ENCODE results near the gene ADAM22. TPM values are rescaled to one million over a fixed set of nuclear protein-coding genes. Genes with fewer than 3 reads are reported as not detected.

Gene ADAM22
- total RNA-seq, 6 experiments from 2014 or later, result 0.06 to 0.32 (median 0.10) TPM

DNA sequence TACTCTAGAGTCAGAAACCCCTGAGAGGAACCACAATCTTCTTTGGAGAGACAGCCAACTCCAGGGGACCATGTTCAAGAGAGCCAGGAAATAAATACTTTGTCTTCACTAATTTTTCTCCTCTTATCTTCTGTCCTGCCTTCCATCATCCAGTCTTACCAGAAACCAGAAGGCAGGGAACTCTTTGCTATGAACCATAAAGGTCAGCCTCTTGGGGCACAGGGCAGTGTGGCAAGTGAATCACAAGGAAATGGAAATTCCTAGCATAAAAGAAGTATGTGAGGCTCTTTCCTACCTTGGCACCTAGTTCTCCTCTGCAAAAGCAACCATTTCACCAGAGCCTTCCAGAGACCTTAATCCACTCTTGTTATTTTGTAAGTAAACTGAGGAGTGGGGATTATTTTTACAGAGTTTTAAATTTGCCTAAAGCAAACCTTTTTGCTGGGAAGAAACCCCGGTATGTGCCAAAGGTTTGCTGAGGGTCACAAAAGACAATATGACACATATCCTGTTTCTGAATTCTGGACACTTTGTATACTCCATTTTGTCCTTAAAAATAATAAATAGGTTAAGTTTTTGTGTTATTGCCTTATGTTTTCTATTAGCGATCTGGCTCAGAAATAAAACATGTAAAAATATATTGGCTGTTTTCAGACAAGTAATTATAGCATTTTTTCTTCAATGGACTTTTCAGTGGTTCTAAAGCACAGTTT, 87.1 kb downstream of the ADAM22 start:
- Histone ChIP-seq H3K27ac (no peak overlapping the region), H3K36me3 (no peaks in the 10 kb centered on the region), H3K9me3 (no peaks in the 10 kb centered on the region), H3K4me1 (no peaks in the 10 kb centered on the region), H3K4me3 (no peak overlapping the region), H3K27me3 (no peaks in the 10 kb centered on the region)
- intact Hi-C loops (cut with DNase I), result no loop called here
- WGBS (ENCODE audit: insufficient coverage, low coverage, low lambda C conversion rate, missing lambda C conversion rate), result 84% methylated on average over 2 of the region's 2 CpGs
- TF ChIP-seq POLR2A (IDR thresholded peaks at IDR 0.05) (no peak), CTCF (IDR thresholded peaks at IDR 0.05) (no peak)
- ATAC-seq (no peak), DNase-seq (no peak)

DNA sequence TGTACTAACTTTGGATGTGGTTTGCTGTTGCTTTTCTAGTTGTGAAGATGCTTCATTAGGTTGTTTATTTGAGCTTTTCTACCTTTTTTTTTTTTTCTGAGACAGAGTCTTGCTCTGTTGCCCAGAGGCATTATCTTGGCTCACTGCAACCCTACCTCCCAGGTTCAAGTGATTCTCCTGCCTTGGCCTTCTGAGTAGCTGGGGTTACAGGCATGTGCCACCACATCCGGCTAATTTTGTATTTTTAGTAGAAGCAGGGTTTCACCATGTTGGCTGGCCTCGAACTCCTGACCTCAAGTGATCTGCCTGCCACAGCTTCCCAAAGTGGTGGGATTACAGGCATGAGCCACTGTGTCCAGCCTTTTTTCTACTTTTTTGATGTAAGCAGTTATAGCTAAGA, 93.7 kb downstream of the ADAM22 start:
- H3K36me3 ChIP-seq, result no peaks in the 10 kb centered on the region
- no peaks in the 10 kb centered on the region for H3K4me1 ChIP-seq
- no peaks in the 10 kb centered on the region for H3K27me3 ChIP-seq
- DNase-seq, result no peak
- H3K4me3 ChIP-seq, result no peak overlapping the region
- intact Hi-C loops (cut with DNase I), result no loop called here
- TF ChIP-seq POLR2A (IDR thresholded peaks at IDR 0.05), result no peak
- TF ChIP-seq CTCF (IDR thresholded peaks at IDR 0.05), result no peak
- ATAC-seq, result no peak
- H3K27ac ChIP-seq, result no peak overlapping the region
- no peaks in the 10 kb centered on the region for H3K9me3 ChIP-seq
- 63% methylated on average over 1 of the region's 2 CpGs for WGBS (ENCODE audit: insufficient coverage, low coverage, low lambda C conversion rate, missing lambda C conversion rate)

DNA sequence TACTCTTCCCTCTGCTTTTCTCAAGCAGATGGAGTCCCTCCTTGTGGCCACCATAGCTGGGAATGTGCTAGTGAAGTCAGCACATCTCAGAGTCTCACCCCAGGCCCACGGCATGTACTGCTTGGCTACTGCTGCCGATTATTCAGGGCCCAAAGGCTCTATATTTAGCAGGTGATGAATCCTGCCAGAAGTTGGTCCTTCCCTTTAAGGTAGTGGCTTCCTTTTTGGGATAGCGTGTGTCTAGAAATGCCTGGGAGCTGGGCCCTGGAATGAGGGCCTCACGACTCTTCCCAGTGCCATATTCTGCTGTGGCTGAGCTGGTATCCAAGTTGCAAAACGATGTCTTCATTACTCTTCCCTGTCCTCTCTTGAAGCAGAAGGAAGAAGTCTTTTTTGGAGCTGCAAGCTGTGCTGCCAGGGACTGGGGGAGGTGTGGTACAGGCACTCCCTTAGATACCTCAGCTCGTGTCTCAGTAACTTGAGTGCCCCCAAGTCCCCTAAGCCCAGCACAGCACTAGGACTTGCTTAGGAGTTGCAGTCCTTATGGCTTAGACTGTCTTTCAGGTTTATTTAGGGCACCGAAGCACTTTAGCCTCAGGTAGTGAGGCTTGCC, 100.1 kb downstream of the ADAM22 start:
- TF ChIP-seq CTCF (IDR thresholded peaks at IDR 0.05) (no peak), POLR2A (IDR thresholded peaks at IDR 0.05) (no peak)
- ATAC-seq, result no peak
- Histone ChIP-seq H3K27me3 (no peaks in the 10 kb centered on the region), H3K36me3 (no peaks in the 10 kb centered on the region), H3K4me3 (no peak overlapping the region), H3K27ac (no peak overlapping the region), H3K9me3 (no peaks in the 10 kb centered on the region), H3K4me1 (no peaks in the 10 kb centered on the region)
- 73% methylated on average over 5 of the region's 7 CpGs for WGBS (ENCODE audit: insufficient coverage, low coverage, low lambda C conversion rate, missing lambda C conversion rate)
- intact Hi-C loops (cut with DNase I), result no loop called here
- DNase-seq, result no peak

- Histone ChIP-seq H3K9me3 (no peaks in the 10 kb centered on the region), H3K27ac (no peak overlapping the region), H3K4me3 (no peak overlapping the region), H3K4me1 (no peaks in the 10 kb centered on the region), H3K27me3 (no peaks in the 10 kb centered on the region), H3K36me3 (no peaks in the 10 kb centered on the region)
- DNase-seq, result no peak
- WGBS (ENCODE audit: insufficient coverage, low coverage, low lambda C conversion rate, missing lambda C conversion rate), result 75% methylated on average over 3 of the region's 3 CpGs
- TF ChIP-seq POLR2A (IDR thresholded peaks at IDR 0.05), result no peak
- no peak for TF ChIP-seq CTCF (IDR thresholded peaks at IDR 0.05)
- intact Hi-C loops (cut with DNase I), result no loop called here
- ATAC-seq, result no peak
Measured at GRCh38 chr7:88037050-88037449, 103.0 kb downstream of the ADAM22 start.

Measured in right lobe of liver (tissue), 6 donors.